HG02970 (cell line): ENCODE results near the gene OPCML.

Source experiments
- ATAC-seq: cut with Tn5 transposase; IDR thresholded peaks from one replicate; pipeline ENCODE4 v1.9.1; 2021; ENCODE audit warnings: mild to moderate bottlenecking, moderate library complexity, moderate number of reproducible peaks; ENCODE audit not compliant: unreplicated experiment, low FRiP score

OPCML gene

DNA sequence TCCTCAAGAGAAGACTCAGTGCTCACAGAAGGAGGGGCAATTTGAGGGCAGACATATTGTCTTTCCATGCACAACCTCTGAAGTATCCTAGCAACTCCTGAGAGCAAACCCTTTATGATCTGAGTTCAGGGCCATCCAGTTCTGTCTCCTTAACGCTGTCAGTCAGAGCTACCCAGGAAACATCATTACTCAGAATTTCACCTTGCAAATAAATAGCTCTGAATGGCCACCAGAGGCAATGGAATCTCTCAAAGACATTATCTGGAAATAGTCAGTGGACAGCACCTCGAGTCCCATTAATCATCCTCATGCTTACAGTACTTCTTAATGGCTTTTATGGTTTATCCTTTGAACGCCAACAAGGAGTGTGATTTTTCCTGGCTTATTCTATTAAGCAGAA, 656.1 kb downstream of the OPCML start:
- no peak for ATAC-seq

DNA sequence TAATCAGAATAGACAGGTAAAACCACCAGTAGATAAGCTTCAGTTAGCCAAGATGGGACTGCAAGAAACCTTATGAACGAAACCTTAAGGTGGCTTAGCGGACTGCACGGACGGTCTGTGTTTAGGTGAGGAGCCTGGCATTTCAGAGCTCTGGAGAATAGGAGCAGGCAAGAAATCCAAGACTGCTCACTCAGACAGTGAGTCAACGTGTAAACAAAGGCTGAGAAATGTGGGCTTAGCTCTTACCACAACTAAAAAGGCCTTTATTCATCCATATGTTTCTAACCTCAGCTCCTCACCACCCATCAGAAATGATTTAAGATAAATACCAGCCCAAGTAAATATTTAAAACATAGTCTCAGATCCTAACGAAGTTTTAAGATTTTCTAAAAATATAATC, 657.7 kb downstream of the OPCML start:
- no peak for ATAC-seq

DNA sequence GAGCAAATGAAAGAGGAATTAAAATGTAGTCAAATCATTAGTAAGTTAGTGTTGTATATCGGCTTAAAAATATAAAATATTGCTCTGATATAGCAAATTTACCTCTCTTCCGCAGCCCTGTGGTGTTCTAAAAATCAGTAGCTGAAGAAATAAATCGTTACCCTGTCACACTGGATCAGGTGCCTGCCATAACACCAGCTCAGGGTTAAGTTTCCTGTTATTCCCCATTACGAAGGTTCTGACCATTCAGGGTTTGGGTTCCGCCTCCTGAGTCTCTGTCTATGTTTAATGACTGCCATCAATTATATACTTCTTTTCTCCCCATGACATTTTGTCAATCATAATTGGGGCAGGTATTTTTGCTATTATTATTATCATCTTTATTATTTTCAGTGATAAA, 658.5 kb downstream of the OPCML start:
- no peak for ATAC-seq

DNA sequence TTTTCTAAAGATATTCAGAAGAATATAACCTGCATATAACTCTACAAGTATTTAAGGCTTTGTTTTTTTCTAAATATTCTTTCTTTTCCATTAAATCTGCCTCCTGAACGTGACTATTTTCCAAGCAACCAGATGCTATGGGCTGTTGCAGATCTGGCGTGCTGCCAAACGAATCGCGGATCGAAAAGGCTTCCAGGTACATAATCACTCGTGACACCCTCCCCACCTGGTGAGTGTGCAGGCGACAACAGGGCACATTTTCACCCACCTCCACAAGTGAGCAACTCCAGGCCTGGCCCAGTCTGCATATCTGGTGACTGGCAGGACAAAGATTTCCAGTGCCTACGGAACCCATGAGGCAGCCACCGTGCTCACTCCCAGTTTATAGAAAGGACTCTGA, 660.1 kb downstream of the OPCML start:
- ATAC-seq, result no peak

DNA sequence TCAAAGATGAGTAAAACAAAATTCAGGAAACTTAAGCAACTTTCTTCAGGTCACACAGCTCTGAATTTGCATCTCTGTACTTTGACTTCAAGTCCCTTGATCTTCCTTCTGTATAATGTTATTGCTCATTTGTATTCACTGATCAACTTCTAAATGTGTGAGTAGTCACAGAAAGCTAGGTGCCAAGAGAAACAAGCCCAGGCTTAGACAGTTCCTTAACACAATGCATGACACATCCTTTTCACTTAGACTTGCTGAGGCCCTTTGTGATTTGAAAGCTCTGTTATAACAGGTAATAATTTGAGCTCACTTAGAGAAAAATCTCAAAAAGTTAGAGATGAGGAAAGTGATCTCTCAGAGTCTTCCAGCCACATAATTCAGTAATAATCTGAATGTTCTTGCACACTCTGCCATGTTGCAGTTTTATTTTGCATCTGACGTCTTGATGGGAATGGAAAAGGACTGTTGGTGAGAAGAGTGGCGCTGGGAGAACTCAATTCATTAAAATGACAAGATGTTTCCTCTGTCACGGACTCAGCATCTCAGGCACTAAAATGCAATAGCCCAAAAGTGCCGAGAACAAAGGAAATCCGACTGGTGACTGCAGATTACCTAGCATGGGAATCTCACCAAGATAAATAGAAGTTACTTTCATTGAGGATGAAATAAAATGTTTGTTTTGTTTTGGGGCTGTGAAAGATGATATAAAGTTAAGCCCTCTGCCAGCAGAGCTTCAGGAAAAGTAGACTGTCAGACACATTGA, 665.3 kb downstream of the OPCML start:
- ATAC-seq, result no peak

DNA sequence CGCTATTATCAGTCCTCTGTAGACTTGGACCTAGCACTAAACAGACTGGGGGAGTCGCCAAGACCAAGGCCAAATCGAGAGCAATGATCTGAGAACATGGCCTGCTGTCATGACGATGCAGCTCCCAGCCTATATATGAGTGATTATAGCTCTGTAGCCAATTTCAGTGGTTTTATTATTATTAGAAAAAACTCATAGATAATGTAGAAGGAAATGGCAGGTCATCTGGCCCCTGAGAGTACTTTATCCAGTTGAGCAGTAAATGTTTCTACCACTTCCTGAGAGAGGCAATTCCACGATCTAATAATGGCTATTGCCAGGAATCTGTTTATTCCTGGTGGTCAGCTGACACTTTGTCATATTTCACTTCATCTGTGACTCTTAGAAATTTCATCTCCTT, 666.7 kb downstream of the OPCML start:
- no peak for ATAC-seq

DNA sequence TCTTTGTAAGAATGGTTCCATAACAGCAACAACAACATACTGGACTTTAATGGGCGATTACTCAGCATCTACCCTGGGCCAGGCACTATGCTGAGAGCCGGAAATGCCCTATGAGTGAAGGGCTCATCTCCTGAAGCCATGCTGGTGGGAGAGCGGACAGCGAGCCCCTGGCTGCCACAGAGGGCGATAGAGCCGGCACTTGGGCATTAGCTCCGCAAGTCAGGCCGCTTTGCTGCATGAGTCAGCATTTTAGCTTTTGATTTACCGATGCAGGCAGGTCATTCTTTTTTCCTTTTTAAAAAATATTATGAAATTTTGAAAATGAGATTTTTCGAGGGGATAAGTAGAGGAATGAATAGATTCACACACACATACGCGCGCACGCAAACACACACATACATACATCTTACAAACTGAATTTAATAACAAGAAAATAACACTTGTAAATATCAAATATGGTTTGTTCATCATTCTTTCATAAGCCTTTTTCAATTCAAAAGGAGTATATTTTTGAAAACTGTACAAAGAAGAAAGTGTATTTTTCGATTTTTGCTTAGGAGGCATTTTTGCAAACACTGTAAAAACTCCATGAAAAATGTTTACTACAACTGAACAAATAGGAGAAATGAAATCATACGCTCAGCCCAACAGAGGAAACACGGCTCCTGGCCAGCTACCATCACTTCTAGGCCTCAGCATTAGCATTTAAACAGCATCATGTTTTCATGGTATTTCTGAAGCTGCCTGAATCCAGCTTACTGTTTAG, 667.3 kb downstream of the OPCML start:
- no peak for ATAC-seq

DNA sequence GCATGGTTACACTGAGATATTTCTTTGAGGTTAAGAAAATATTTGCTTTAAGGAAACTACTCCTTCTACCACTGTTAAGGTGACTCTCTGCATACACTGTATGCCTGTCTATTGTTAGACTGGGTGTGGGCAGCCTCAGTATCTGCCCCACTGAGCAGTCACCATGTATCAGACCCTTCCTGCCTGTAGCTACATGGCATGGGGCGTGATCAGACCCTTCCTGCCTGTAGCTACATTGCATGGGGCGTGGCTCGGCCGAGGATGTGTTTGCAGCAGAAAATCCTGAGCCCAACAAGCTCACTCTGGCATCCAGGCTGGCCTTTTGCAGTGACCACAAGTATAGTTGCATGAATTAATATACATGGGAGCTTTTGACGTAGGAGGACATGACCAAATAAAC, 669.4 kb downstream of the OPCML start:
- no peak for ATAC-seq

DNA sequence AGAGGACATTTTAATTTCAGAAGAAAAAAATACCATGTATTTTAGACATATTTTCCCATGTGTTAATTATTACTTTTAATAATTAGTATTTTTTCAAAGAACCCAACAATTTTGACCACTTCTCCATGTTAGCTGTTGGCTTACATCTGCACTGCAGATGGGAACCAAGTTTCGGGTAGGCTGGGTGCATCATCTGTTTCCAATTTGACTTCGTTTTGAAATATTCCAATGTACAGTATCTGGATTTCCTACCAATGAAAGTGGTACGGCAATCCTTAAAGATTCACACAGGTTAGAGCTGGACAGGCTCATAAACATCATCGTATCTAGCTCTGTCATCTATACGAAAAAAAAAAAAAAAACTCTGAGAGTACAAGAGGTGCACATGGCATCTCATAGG, 670.2 kb downstream of the OPCML start:
- no peak for ATAC-seq

DNA sequence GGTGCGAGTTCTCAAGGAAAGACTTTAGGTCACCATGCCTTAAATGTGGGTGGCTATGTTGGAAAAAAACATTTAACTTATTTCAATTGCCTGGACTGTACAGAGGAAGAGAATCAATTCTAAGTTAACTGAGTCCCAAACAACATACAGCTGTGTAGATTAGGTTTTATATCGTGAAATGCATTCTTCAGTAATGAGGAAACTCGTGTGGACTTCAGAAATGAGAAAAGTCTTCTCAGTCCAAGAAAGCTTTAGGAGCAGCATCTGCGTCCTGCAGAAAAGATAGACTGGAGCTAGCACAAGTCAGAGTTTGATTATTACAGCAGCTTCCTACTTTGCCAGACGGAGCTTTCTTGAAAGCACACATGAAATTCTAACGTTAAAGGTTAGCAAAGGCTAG, 673.0 kb downstream of the OPCML start:
- no peak for ATAC-seq

DNA sequence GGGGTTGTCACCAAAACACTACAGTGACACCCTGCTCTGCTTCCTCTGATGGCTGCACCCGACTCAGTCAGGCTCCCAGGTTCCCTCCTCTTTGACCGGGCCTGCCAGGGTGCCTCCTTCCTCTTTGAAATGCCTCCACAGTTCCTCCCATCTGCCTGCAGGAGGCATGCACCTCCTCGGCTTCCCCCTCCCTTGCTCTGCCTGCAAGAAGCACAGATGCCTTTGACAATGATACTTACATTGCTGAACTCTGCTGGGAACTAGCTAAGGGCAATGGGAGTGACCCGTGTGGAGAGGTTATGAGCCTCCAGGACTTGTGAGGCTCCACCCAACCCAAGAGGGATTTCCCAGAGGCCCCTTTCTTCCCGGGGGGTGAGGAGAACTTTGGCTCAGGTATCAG, 674.1 kb downstream of the OPCML start:
- no peak for ATAC-seq

DNA sequence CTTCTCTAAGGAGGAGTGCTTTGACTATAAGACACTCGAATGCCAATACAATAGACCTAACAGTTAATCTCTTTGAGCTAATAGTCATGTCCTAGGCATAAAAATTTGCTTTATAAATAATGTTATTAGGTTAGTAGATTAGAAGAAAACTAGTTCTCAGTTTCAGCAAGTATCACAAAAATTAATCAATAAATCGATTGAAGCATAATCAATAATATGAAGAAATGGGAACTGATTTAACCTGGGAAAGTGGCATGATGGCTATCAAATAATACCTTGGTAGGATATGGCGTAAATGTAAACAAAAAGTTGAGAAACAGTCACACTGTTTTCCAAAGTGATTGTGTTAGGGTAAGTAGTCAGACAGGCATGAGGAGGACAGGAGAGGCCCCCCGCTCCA, 676.3 kb downstream of the OPCML start:
- no peak for ATAC-seq

DNA sequence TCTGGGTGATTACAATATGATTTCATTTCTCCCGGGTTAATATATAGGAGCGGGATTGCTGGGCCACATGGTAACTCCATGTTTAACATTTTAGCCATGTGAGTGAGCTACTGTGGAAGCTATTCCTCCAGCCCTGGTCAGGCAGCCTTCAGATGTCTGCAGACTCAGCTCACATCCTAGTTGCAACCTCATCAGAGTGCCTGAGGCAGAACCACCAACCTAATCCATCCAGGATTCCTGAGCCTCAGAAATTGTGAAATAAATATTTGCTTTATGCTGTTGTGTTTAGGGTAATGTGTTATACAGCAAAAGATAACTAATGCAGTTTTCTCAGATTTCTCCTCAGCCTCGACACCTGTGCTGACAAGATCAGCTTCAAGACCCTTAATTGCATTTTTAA, 676.8 kb downstream of the OPCML start:
- no peak for ATAC-seq

DNA sequence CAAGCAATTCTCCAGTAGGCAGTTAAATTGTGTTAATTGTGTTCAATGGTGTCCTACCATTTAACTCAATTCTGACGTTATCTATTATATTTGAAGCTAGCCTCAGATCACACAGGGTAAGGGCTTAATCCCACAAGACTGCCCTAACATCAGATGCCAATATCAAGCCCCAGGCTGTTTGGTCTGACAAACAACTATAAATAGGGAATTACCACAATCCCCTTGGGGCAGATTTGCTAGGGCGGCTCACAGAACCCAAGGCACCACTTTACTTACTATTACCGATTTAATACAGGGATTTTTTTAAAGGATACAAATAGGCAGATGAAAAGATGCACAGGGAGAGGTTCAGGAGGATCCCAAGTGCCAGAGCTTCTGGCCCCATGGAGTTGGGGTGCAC, 678.4 kb downstream of the OPCML start:
- ATAC-seq, result no peak

DNA sequence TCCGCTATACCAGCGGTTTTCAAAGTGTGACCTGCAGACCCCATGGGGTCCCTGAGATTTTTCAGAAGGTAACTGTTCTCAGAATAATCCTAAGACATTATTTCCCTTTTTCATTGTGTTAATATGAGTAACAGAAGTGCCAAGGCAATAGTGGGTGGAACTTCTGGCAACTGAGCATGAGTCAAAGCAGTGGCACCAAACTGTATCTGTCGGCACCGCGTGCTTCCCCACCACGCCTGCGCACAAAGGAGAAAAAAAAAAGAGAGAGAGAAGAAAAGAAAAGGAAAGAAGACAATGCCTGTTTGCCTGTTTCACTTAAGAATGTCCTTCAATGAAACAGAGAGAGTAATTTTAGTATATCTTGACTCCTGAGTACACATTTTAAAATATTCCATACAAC, 679.9 kb downstream of the OPCML start:
- no peak for ATAC-seq

DNA sequence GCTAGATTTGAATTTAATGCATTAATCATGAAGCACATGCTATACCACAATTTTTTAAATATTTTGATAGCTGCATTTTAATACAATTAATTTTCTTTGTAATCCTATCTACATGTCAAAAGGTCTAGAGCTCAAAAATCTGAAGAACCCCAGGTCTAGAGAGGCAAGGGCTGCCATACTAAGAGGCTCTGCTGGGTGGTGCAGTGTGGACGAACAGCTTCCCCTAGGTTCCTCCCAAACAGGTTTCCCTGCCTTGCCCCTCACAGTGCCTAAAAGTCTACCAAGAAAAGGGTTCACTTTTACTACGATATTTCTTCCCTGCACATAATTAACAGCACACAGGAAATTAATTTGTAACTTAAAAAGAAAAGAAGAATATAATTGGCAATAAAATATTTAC, 681.1 kb downstream of the OPCML start:
- no peak for ATAC-seq

DNA sequence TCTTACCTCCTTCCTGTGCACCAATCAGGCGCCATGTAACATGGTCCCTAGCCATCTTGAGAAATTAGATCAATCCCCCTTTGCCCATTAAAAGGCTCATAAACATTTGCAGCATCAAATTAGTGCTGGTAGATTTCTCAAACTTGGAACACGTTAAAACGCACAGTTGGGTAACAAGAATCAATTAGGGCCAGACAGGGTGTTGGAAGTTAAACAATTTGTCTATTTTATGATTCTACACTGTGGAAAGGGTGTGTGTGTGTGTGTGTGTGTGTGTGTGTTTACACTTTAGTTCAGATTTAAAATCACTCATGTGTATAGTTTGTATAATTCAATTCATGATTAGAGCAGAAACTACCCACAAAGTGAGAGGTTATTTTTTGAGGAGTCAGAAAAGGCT, 682.0 kb downstream of the OPCML start:
- no peak for ATAC-seq

DNA sequence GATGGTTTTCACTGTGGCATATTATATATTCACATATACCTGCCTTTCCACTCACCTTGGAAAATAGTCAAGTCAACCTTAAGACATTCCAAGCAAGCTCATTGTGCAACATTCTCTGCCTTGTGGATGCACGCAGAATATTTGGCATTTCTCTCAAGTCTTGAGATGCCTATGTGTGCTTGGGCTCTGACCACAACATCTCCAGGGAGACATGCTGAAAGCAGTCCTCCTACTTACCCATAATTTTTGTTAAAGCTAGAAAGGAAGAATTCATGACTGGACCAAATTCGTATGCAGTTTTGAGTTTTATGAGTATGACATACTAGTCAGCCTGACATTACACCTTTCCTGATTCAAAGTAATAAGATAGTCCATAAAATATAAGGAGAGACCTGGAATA, 684.0 kb downstream of the OPCML start:
- ATAC-seq, result no peak

DNA sequence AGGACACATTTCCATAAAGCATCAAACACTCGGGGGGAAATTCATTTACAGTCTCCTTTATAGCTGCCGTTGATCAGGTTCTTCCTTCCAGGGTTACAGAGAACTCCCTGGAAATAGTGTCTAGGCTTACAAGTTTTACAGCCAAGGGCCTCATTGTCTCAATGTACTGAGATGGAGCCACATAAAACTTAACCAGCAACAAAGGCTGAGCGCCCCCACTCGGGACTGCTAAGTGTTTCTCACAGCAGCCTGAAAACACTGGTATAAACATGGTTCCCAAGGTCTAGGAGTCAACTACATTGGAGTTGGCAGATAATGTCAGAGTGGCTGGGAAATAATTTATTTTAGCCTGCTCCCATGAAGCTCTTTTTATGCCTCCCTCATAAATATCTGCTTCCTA, 686.2 kb downstream of the OPCML start:
- ATAC-seq, result no peak

DNA sequence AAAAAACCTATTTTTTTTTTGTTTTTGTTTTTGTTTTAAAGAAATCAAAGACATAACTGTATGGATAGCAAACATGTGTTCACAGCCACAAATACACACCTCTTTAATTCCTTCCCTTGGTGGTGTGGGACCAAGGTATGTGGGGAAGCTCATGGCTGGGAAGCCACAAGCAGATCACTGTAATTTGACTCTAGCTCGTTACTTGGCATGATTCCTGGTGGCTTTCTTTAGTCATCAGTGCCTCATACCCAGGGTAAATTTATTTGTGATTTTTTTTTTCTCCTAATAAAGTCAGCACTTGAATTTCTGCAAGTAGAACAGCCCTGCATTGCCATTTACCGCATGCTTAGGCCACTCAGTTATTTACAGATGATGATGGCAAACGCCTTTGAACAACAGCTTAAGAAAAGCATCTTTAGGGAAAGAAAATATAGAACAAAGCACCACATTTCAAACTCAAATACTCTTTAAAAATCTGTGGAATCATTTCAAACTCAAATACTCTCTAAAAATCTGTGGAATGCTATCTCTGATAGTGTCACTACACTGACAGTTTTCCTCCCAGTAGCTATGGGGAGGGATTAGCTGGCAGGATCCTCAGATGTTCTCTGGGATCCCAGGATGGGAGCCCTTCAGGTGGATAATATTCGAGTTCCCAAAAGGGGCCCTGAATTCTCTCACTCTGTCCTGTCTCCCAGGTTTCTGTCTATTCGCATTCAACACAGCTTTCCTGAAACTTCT, 687.2 kb downstream of the OPCML start:
- no peak for ATAC-seq

DNA sequence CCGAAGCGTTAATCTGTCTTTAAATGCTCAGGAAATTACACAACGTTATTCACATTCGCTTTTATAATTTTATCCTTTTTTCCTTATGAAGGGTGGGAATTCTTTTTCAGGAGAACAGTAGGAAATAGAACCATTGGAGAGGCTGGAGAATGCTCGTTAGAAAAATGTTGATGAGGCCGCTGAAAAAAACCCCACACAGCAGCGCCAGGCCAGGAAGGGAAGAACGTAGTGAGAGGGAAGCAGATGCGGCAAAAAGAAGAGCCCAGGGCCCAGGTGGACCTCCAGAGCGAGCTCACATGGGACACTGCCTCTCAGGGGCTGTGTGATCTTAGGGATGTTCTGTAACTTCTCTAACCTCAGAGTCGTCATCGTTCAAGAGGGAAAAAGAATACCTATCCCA, 691.6 kb downstream of the OPCML start:
- no peak for ATAC-seq

DNA sequence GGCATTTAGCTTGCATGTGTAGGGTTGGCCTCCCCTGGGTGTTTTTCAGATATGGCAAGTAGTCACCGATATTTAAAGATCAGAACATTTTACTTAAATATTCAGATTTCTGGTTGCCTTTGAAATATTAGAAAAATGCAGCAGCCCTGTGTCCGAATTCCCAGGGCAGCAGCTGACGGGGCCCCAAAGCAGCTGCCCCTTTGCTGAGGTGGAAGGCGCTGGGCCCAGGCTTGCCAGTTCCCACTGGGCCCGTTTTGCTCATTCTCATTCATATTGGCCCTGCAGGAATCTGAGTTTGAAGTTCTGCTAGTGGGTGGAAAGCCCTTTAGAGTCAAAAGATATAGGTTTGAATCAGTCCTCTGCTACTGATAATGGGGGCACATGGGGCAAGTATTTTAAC, 692.1 kb downstream of the OPCML start:
- no peak for ATAC-seq
